SK-N-MC (cell line): ENCODE measurements around the gene SPIN1.

Source experiments
- DNase-seq: peaks from one replicate; pipeline ENCODE4 v3.0.0-alpha.2; 2011; ENCODE audit warnings: low read depth, low spot score
- H3K27ac ChIP-seq: fragments of 200-600 bp; sonication (generic); 2 replicates; pipeline ENCODE4 v1.5.1; 2016; ENCODE audit warnings: mixed run types
- H3K36me3 ChIP-seq: fragments of 200-600 bp; sonication (generic); 2 replicates; pipeline ENCODE4 v1.6.1; 2017; ENCODE audit warnings: antibody characterized with exemption, low read length, mixed read lengths; ENCODE audit not compliant: insufficient read depth
- H3K4me3 ChIP-seq: fragments of 200-600 bp; sonication (generic); 2 replicates; pipeline ENCODE4 v1.5.1; 2016
- H3K9ac ChIP-seq: fragments of 200-600 bp; sonication (generic); 2 replicates; pipeline ENCODE4 v1.8.0; 2017; ENCODE audit warnings: mixed run types, mixed read lengths; ENCODE audit not compliant: insufficient read length
- H3K9me3 ChIP-seq: fragments of 200-600 bp; sonication (generic); 2 replicates; pipeline ENCODE4 v1.6.1; 2017; ENCODE audit warnings: low read depth, mild to moderate bottlenecking, antibody characterized with exemption, low read length, moderate library complexity, mixed read lengths
- EZH2 ChIP-seq: fragments of 200-600 bp; sonication (generic); IDR thresholded peaks from one replicate; pipeline ENCODE4 v1.6.1; 2017; ENCODE audit warnings: antibody characterized with exemption
- FOXP2 ChIP-seq: optimal IDR thresholded peaks from 2 replicates; pipeline ENCODE3; 2011; ENCODE audit warnings: mild to moderate bottlenecking, moderate library complexity; ENCODE audit not compliant: insufficient read depth; ENCODE audit errors: extremely low read length, control extremely low read depth
- POLR2AphosphoS5 ChIP-seq: IDR thresholded peaks from 2 replicates; pipeline ENCODE4 v1.6.1; 2012; ENCODE audit warnings: mild to moderate bottlenecking, low read depth, low read length, borderline replicate concordance

Gene SPIN1

DNA sequence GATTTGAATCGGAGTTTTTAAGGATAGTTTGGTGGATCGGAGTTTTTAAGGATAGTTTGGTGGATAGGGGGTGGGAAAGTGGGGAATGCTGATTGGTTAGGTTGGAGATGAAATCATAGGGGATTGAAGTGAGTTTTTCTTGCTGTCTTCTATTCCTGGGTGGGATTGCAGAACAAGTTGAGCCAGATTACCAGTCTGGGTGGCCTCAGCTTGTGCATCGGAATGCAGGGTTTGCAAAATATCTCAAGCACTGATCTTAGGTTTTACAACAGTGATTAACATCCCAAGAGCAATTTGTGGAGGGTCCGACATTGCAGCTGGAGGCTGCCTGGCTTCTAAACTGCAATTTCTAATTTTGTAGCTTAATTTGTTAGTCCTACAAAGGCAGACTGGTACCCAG lies 123.7 kb downstream of the SPIN1 start:
- no peaks in the 10 kb centered on the region for H3K9me3 ChIP-seq
- H3K27ac ChIP-seq, result no peak overlapping the region
- H3K4me3 ChIP-seq, result no peak overlapping the region
- H3K9ac ChIP-seq, result no peak overlapping the region
- DNase-seq, result no peak
- TF ChIP-seq POLR2AphosphoS5 (no peak), FOXP2 (no peak), EZH2 (no peak)
- no peaks in the 10 kb centered on the region for H3K36me3 ChIP-seq

DNA sequence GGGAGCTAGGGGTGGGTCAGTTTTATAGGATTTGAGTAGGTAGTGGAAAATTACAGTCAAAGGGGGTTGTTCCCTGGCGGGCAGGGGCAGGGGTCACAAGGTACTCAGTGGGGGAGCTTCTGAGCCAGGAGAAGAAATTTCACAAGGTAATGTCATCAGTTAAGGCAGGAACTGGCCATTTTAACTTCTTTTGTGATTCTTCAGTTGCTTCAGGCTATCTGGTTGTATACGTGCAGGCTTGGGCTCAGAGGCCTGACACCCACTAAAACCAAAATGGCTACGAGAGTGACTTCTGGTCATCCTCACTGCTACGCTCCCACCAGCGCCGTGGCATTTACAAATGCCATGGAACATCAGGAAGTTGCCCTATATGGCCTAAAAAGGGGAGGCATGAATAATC lies 126.0 kb downstream of the SPIN1 start:
- no peaks in the 10 kb centered on the region for H3K36me3 ChIP-seq

DNA sequence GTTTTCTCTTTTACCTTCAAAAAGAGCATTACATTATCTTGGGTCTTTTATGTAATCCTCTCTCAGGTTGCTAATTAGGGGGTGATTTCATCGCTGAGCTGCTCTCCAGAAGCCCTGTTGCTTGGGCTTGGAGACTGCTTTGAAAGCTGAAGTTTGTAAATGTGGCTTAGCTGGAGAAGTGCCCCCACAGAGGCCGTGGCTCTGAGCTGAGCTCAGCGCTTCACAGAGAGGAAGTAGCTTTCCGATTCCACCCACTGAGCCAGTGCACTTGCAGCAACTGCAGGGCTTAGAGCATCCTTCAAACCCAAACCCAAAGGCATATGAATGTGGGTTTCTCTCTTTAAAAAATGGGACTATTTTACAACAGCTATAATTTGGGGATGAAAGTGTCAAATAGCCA lies 133.1 kb downstream of the SPIN1 start:
- TF ChIP-seq FOXP2 (no peak), POLR2AphosphoS5 (no peak)
- Histone ChIP-seq H3K36me3 (no peaks in the 10 kb centered on the region), H3K27ac (no peak overlapping the region), H3K9me3 (no peaks in the 10 kb centered on the region), H3K9ac (no peak overlapping the region), H3K4me3 (no peak overlapping the region)
- DNase-seq, result no peak

More for the DNA sequence above, 126.0 kb downstream of the SPIN1 start:
- no peak overlapping the region for H3K9ac ChIP-seq
- no peak overlapping the region for H3K27ac ChIP-seq
- no peak overlapping the region for H3K4me3 ChIP-seq
- H3K9me3 ChIP-seq, result no peaks in the 10 kb centered on the region
- no peak for DNase-seq
- TF ChIP-seq FOXP2 (no peak), EZH2 (no peak), POLR2AphosphoS5 (no peak)

DNA sequence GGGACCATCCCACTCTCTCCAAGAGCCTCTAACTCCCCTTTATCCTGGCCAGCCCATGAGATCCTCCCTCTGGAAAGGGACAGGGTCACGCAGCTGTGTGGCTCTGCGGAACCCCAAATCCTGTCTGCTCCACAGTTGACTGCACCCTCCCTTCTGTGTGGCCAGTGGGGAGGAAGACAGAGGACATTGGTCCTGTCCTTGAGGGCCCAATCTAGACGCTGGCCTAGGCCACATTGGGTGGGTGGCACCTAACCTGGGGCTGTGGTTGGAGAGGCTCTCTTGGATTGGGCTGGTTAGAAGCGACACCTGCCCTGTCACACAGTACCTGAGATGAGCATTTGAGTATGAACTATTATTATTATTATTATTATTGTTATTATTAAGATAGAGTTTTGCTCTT lies 134.1 kb downstream of the SPIN1 start:
- Histone ChIP-seq H3K4me3 (no peak overlapping the region), H3K27ac (no peak overlapping the region), H3K36me3 (no peaks in the 10 kb centered on the region), H3K9ac (no peak overlapping the region), H3K9me3 (no peaks in the 10 kb centered on the region)
- TF ChIP-seq FOXP2 (no peak), EZH2 (no peak)
- no peak for DNase-seq

DNA sequence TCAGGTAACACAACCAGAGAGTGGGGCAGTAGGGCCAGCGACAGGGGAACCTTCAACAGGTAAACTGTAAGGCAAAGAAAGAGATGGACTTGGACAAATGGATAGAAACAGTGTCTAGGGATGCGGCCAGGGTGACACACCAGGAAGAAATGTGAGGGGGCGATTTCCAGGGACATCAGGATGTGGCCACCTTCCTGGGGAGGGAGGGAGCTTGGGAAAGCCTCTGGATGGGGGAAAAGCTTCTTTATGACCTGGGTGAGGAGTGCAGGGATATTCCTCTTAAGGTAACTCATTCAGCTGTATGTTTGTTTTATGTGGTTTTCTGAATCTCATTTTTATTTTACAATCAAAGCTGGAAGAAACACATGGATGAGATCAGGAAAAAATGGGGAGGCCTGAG lies 134.8 kb downstream of the SPIN1 start:
- Histone ChIP-seq H3K27ac (no peak overlapping the region), H3K9ac (no peak overlapping the region), H3K4me3 (no peak overlapping the region), H3K36me3 (no peaks in the 10 kb centered on the region), H3K9me3 (no peaks in the 10 kb centered on the region)
- DNase-seq, result no peak
- TF ChIP-seq FOXP2 (no peak), EZH2 (no peak), POLR2AphosphoS5 (no peak)

DNA sequence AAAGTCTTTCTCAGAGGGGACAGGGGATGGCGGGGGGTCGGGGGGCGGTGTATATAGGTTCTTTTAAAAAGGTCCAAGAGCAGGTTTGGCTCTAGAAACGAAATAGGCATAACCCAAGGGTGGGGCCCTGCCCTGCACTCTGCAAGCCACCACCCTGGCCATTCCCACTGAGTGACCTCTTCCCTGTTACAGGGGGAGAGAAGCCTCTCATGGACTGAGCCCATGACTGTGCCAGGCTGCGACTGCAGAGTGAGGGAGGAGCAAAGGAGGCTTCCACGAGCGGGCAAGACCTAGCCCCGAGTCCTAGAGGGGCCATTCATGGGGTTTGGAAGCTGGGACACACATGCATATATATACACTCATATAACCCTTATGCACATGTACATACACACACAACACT lies 136.7 kb downstream of the SPIN1 start:
- DNase-seq, result no peak
- no peaks in the 10 kb centered on the region for H3K9me3 ChIP-seq
- TF ChIP-seq FOXP2, result no peak
- no peak overlapping the region for H3K27ac ChIP-seq
- H3K9ac ChIP-seq, result no peak overlapping the region
- H3K4me3 ChIP-seq, result no peak overlapping the region
- H3K36me3 ChIP-seq, result no peaks in the 10 kb centered on the region

DNA sequence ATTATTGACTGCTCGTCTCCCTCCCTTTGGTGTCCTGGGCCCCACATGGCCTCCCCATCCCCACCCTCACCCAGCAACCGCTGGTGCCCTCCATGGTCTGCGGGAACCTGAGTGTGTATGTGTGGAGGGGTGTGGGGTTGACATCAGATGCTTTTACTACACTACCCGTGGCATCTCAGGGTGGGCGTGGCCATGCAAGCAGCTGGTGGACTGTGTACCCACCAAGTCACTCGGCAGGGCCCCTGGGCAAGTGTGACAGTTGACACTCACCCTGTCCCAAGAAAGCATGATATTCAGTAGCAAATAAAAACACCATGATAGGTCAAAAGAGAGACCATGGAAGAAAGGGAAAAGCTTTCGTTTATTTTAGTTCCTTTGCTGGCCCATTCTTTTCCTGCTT lies 139.4 kb downstream of the SPIN1 start:
- no peaks in the 10 kb centered on the region for H3K36me3 ChIP-seq
- no peaks in the 10 kb centered on the region for H3K9me3 ChIP-seq
- TF ChIP-seq POLR2AphosphoS5 (no peak), EZH2 (no peak), FOXP2 (no peak)
- DNase-seq, result no peak
- H3K27ac ChIP-seq, result no peak overlapping the region
- no peak overlapping the region for H3K4me3 ChIP-seq
- H3K9ac ChIP-seq, result no peak overlapping the region
